ENCODE results near the gene SHC3.

Gene SHC3

DNA sequence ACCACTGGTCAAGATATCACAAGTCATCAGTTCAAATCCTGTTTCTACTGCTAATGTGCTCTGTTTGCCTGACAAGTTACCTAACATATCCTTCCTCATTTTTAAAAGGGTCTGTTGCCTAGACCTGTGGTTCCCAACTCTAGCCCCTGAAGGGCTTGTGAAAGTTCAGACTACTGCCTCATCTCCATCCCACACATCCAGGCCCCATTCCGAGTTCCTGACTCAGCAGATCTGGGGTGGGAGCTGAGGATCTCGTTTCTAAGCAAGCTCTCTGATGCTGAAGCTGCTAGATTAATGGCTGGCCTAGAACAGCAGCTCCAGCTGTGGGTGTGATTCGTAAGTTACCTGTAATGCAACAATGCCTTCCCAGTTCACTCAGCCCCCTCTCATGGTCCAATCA lies 154.9 kb downstream of the SHC3 start:
- H3K9ac ChIP-seq (ENCODE audit: low read length) = no peak overlapping the region
- H3K27me3 ChIP-seq (ENCODE audit: control insufficient read depth, insufficient read depth, low read length) = no peaks in the 10 kb centered on the region
- no peaks in the 10 kb centered on the region for H3K9me3 ChIP-seq (ENCODE audit: control insufficient read depth, insufficient read depth, low read depth, low read length)
- H3K27ac ChIP-seq (ENCODE audit: low read depth, low read length) = no peak overlapping the region
- H3K36me3 ChIP-seq (ENCODE audit: control insufficient read depth, insufficient read depth, low read length) = no peaks in the 10 kb centered on the region
- H3K4me3 ChIP-seq (ENCODE audit: low read depth, low read length) = no peak overlapping the region
- H3K4me1 ChIP-seq (ENCODE audit: control insufficient read depth, insufficient read depth, low read length) = peaks cover 20% of the 10 kb centered on the region; the same call in 1 of the 2 replicates

DNA sequence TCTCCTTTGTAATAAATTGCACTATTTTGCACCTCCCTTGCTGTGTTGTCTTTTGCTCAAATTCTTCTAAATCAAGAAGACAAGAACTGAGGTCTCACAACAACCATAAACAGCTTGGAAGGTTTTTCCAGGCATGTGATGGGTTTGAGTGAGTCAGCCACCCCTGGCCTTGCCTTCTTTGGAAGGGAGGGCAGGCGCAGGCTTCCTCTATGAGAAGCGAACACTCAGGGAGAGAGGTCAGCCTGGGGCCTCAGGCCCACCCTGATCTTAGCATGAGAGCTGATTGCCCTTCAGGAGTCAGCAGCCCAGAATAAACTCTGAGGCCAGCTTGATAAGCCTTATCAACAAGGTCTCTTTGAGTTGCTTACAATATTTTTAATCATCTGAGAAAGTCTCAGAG lies 155.7 kb downstream of the SHC3 start:
- H3K9ac ChIP-seq (ENCODE audit: low read length) = no peak overlapping the region
- no peak overlapping the region for H3K4me3 ChIP-seq (ENCODE audit: low read depth, low read length)
- H3K27ac ChIP-seq (ENCODE audit: low read depth, low read length) = no peak overlapping the region
- peaks cover 20% of the 10 kb centered on the region; the same call in 1 of the 2 replicates for H3K4me1 ChIP-seq (ENCODE audit: control insufficient read depth, insufficient read depth, low read length)
- no peaks in the 10 kb centered on the region for H3K36me3 ChIP-seq (ENCODE audit: control insufficient read depth, insufficient read depth, low read length)
- H3K9me3 ChIP-seq (ENCODE audit: control insufficient read depth, insufficient read depth, low read depth, low read length) = no peaks in the 10 kb centered on the region
- no peaks in the 10 kb centered on the region for H3K27me3 ChIP-seq (ENCODE audit: control insufficient read depth, insufficient read depth, low read length)

DNA sequence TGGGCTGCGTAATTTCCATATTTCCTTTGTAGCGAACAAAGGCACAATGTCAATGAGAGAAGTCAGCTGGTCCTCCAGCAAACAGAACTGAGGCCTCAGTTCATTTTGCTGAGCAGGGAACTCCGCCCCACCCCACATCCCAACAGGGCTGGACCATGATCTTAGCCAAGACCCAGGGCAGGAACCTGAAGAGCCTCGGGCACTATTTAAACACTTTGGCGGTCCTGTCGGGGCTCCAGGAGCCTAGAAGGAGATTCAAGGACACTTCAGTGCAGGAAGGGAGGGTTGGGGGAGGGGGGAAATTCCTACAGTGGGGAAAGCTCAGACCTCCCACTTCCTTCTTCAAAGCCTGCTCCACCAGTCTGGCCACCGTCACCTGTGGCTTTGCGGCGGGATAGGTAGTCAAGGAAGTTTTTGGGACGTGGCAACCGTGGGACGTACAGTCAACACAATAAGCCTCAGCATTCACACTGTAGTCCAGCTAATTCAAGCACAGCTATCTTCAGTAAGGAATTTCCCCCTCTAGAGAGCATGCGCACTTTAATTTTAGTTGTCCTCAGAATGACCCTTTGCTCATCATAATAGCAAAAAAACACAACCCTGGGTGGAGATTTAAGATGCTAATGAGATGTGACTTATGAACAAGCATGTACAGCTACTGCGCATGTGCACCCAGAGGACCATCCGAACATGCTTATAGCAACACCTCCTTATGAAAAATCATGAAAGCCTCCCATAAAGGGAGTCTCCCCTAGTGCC lies 156.4 kb downstream of the SHC3 start:
- Histone ChIP-seq H3K27me3 (ENCODE audit: control insufficient read depth, insufficient read depth, low read length) (no peaks in the 10 kb centered on the region), H3K4me3 (ENCODE audit: low read depth, low read length) (no peak overlapping the region), H3K9ac (ENCODE audit: low read length) (no peak overlapping the region), H3K27ac (ENCODE audit: low read depth, low read length) (no peak overlapping the region), H3K4me1 (ENCODE audit: control insufficient read depth, insufficient read depth, low read length) (peaks cover 20% of the 10 kb centered on the region; the same call in 1 of the 2 replicates), H3K36me3 (ENCODE audit: control insufficient read depth, insufficient read depth, low read length) (no peaks in the 10 kb centered on the region), H3K9me3 (ENCODE audit: control insufficient read depth, insufficient read depth, low read depth, low read length) (no peaks in the 10 kb centered on the region)

DNA sequence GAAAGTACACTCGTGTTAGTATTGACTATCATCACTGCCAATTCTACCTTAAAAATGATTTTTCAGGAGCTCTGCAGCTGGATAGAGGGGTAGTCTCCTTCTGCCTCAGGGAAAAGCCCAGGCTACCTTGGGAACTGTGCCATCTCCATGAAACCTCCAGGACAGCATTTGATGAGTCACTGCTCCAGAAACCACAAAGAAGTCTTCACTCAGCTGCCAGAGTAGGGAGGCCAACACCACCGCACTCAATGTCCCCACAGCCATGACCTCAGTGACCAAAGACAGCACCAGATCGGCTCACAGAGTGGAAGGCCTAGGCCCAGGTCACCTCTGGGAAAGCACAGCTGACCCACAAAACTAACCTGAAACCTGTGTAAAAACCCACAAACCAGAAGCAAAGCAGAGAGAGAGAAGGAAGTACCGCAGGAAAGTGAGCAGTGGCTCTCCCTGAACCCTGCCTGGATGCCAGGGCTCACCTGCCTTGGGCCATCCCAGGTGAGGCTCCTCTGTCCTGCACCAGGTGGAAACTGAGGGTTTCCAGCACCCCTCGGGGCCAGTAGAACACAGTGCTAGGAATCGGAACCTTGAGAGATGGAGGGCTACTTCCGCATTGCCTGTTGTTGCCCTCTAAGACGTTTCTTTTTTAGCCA lies 157.3 kb downstream of the SHC3 start:
- Histone ChIP-seq H3K9me3 (ENCODE audit: control insufficient read depth, insufficient read depth, low read depth, low read length) (no peaks in the 10 kb centered on the region), H3K9ac (ENCODE audit: low read length) (no peak overlapping the region), H3K36me3 (ENCODE audit: control insufficient read depth, insufficient read depth, low read length) (no peaks in the 10 kb centered on the region), H3K4me3 (ENCODE audit: low read depth, low read length) (no peak overlapping the region), H3K4me1 (ENCODE audit: control insufficient read depth, insufficient read depth, low read length) (peaks cover 20% of the 10 kb centered on the region; the same call in 1 of the 2 replicates), H3K27me3 (ENCODE audit: control insufficient read depth, insufficient read depth, low read length) (no peaks in the 10 kb centered on the region), H3K27ac (ENCODE audit: low read depth, low read length) (no peak overlapping the region)

DNA sequence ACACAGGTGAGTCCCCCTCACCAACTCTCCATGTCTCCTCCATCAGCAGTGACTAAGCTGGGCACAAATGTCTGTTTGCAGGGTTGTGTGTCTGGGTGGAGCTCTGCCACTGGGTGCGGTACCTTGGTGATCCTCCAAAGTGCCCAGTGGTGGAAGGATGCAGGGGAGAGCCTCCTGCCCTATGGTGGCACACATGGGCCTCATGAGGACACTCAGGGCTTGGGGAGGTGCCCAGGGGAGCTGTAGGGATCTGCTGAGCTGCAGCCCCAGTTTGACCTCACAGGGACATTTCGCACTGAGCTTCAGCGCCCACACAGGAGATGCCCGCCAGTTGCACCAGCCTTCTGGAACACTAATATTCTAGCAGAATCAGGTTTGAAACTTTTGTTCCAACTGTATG lies 157.9 kb downstream of the SHC3 start:
- H3K9me3 ChIP-seq (ENCODE audit: control insufficient read depth, insufficient read depth, low read depth, low read length) = no peaks in the 10 kb centered on the region
- no peak overlapping the region for H3K27ac ChIP-seq (ENCODE audit: low read depth, low read length)
- H3K4me3 ChIP-seq (ENCODE audit: low read depth, low read length) = no peak overlapping the region
- no peak overlapping the region for H3K9ac ChIP-seq (ENCODE audit: low read length)
- H3K36me3 ChIP-seq (ENCODE audit: control insufficient read depth, insufficient read depth, low read length) = no peaks in the 10 kb centered on the region
- H3K4me1 ChIP-seq (ENCODE audit: control insufficient read depth, insufficient read depth, low read length) = peaks cover 20% of the 10 kb centered on the region; the same call in 1 of the 2 replicates
- no peaks in the 10 kb centered on the region for H3K27me3 ChIP-seq (ENCODE audit: control insufficient read depth, insufficient read depth, low read length)

DNA sequence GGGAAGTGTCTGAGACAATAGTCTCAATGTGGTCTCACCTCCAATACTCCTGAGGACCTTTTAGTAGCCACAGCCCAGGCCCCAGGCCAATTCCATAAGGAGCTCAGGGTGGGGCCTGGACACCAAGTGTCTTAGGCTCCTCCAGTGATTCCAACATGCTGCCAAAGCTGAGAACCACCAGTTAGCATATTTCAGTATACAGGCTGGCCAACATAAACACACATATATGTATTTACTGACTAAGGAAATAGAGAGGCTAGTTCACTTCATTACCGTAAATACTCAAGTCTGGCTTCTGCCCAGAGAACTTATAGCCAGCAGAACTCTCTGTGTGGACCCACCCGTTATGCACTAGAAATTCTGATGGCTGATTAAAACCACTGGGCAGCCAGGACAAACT lies 163.3 kb downstream of the SHC3 start:
- Histone ChIP-seq H3K27me3 (ENCODE audit: control insufficient read depth, insufficient read depth, low read length) (no peaks in the 10 kb centered on the region), H3K4me3 (ENCODE audit: low read depth, low read length) (no peak overlapping the region), H3K27ac (ENCODE audit: low read depth, low read length) (no peak overlapping the region), H3K9ac (ENCODE audit: low read length) (no peak overlapping the region), H3K4me1 (ENCODE audit: control insufficient read depth, insufficient read depth, low read length) (peaks cover 7% of the 10 kb centered on the region), H3K36me3 (ENCODE audit: control insufficient read depth, insufficient read depth, low read length) (no peaks in the 10 kb centered on the region), H3K9me3 (ENCODE audit: control insufficient read depth, insufficient read depth, low read depth, low read length) (no peaks in the 10 kb centered on the region)

DNA sequence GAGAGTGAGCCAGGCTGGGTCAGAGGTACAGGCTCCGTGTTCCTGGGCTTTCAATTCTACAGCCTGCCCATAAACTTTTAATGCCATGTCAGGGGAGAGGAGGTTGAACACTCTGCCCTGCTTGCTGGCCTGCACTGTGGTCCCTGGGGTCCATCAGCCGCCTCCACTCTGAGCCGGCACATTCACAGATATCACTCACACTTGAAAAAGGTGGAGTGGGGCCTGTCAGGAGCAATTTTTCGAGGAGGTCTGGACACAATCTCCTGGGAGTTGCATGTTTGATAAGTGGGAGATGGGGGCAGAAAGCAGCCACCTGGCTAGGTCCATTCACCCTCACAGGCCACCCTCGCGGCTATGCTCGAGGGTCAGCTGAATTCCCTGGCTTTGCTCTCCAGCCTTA lies 164.5 kb downstream of the SHC3 start:
- H3K9me3 ChIP-seq (ENCODE audit: control insufficient read depth, insufficient read depth, low read depth, low read length) = no peaks in the 10 kb centered on the region
- no peaks in the 10 kb centered on the region for H3K36me3 ChIP-seq (ENCODE audit: control insufficient read depth, insufficient read depth, low read length)
- H3K27me3 ChIP-seq (ENCODE audit: control insufficient read depth, insufficient read depth, low read length) = no peaks in the 10 kb centered on the region
- peaks cover 7% of the 10 kb centered on the region for H3K4me1 ChIP-seq (ENCODE audit: control insufficient read depth, insufficient read depth, low read length)
- H3K9ac ChIP-seq (ENCODE audit: low read length) = no peak overlapping the region
- no peak overlapping the region for H3K4me3 ChIP-seq (ENCODE audit: low read depth, low read length)
- no peak overlapping the region for H3K27ac ChIP-seq (ENCODE audit: low read depth, low read length)

DNA sequence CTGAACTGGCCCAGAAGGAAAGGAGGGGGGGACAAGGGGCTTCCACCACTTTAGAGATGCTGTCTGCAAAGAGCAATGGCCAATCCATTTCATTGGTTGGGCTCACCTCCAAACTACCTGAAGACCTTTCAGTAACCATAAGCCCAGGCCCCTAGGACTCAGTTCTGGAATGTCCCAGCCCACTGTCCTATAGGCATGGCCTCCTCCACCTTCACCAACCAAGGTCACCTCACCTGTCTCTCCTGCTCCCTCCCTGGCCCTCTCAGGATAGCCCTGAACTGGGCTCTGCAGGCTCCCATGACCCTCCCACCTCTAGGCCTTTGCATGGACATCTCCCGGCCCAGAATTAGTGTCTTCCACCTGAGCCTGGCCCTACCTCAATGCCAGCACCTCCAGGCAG lies 165.0 kb downstream of the SHC3 start:
- Histone ChIP-seq H3K36me3 (ENCODE audit: control insufficient read depth, insufficient read depth, low read length) (no peaks in the 10 kb centered on the region), H3K4me3 (ENCODE audit: low read depth, low read length) (no peak overlapping the region), H3K9me3 (ENCODE audit: control insufficient read depth, insufficient read depth, low read depth, low read length) (no peaks in the 10 kb centered on the region), H3K27me3 (ENCODE audit: control insufficient read depth, insufficient read depth, low read length) (no peaks in the 10 kb centered on the region), H3K4me1 (ENCODE audit: control insufficient read depth, insufficient read depth, low read length) (peaks cover 7% of the 10 kb centered on the region), H3K27ac (ENCODE audit: low read depth, low read length) (no peak overlapping the region), H3K9ac (ENCODE audit: low read length) (no peak overlapping the region)

DNA sequence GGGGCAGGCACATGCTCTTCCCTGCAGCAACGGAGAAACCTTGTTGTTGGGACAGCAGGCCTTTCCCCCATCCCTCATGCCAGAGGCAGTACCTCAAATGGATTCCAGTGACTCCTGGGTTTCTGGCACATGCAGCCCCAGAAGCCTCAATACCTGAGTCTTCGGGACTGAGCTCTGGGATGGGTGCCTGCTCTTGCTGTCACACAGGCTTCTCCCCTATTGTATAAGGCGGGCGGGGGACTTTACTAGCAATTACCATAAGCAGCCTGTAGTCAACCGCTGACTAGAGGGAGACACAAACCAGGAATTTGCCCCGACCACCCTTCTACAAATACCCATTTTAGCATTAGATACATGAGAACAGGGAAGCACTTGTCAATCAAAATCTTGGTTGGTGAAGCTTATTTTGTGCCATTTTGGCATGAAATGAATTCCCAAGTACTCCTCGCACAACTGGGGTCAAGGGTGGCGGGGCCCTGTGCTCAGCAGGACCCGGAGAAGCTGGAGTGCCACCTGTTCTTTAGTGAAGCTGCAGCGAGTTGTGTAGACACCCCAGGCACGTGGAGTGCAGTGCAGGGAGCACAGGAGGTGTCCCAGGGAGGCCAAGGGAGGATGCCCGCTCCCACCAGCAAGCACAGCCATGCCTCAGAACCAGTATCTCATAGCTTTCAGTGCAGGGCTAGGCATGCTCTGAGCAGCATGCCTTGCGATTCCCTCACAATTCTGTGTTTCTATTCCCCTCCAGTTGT lies 166.2 kb downstream of the SHC3 start:
- Histone ChIP-seq H3K9ac (ENCODE audit: low read length) (no peak overlapping the region), H3K9me3 (ENCODE audit: control insufficient read depth, insufficient read depth, low read depth, low read length) (no peaks in the 10 kb centered on the region), H3K27ac (ENCODE audit: low read depth, low read length) (no peak overlapping the region), H3K4me3 (ENCODE audit: low read depth, low read length) (no peak overlapping the region), H3K4me1 (ENCODE audit: control insufficient read depth, insufficient read depth, low read length) (peaks cover 11% of the 10 kb centered on the region), H3K36me3 (ENCODE audit: control insufficient read depth, insufficient read depth, low read length) (no peaks in the 10 kb centered on the region), H3K27me3 (ENCODE audit: control insufficient read depth, insufficient read depth, low read length) (no peaks in the 10 kb centered on the region)

DNA sequence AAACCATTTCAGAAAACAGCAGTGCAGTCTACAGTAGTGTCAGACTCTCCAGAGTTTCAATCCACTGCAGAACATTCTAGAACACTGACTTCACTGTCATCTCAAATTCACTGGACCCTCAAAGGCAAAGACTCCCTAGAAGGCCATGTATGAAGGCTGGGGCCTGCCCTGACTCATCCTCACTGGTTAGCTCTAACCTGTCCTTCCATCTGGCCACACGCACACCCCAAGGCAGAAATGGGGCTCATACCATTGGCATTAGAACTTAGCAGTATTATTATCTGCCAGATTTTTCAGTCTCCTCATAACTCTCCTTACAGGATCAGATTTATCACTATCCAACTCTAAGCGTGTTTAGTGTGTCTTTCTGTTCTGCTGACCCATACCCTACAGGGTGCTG lies 166.9 kb downstream of the SHC3 start:
- no peak overlapping the region for H3K9ac ChIP-seq (ENCODE audit: low read length)
- H3K27me3 ChIP-seq (ENCODE audit: control insufficient read depth, insufficient read depth, low read length) = no peaks in the 10 kb centered on the region
- no peaks in the 10 kb centered on the region for H3K36me3 ChIP-seq (ENCODE audit: control insufficient read depth, insufficient read depth, low read length)
- no peaks in the 10 kb centered on the region for H3K9me3 ChIP-seq (ENCODE audit: control insufficient read depth, insufficient read depth, low read depth, low read length)
- H3K4me1 ChIP-seq (ENCODE audit: control insufficient read depth, insufficient read depth, low read length) = peaks cover 11% of the 10 kb centered on the region
- H3K4me3 ChIP-seq (ENCODE audit: low read depth, low read length) = no peak overlapping the region
- H3K27ac ChIP-seq (ENCODE audit: low read depth, low read length) = no peak overlapping the region

DNA sequence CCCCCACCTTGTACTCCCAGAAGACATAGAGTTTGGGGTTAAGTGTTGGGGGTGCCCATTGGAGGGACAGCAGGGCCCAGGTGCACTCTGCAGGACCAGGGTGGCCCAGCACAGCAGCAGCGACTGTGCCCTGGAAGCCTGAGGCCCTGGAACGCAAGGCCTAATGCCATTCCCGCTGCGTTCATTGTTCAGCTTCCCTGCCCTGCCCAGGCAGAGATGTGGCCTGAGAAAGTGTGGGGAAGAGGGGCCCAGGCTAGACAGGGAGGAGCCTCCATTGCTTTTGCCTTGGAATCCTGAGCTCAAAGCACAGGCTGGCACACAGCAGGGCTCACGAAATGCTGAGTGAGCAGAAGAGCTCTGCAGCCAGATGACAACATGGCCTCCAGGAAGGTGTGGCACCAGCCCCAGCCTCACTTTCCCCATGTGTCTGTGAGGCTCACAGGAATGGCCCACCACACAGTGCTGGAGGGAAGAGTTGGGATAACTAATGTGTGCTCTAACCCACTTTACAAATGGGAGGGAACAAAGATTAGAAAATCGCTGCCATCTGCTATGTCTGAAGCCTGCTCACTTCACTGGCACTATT lies 168.0 kb downstream of the SHC3 start:
- Histone ChIP-seq H3K36me3 (ENCODE audit: control insufficient read depth, insufficient read depth, low read length) (no peaks in the 10 kb centered on the region), H3K4me1 (ENCODE audit: control insufficient read depth, insufficient read depth, low read length) (peaks cover 11% of the 10 kb centered on the region), H3K9ac (ENCODE audit: low read length) (no peak overlapping the region), H3K9me3 (ENCODE audit: control insufficient read depth, insufficient read depth, low read depth, low read length) (no peaks in the 10 kb centered on the region), H3K27me3 (ENCODE audit: control insufficient read depth, insufficient read depth, low read length) (no peaks in the 10 kb centered on the region), H3K27ac (ENCODE audit: low read depth, low read length) (no peak overlapping the region), H3K4me3 (ENCODE audit: low read depth, low read length) (no peak overlapping the region)
